Activated naive CD4-positive, alpha-beta T cell treated with anti-CD3 and anti-CD28 coated beads, Interleukin-2, amount 10 ng/mL, durations not matched to agents 7 days and 5 days (primary cell): ENCODE measurements around the gene CLIC6.
"Not testable (repeated sequence)": the region's sequence is repeated elsewhere in the genome, so short reads cannot be mapped to it uniquely, and the experiment has no call there.

ENCODE experiments used
- CTCF ChIA-PET: fragments of 350-600 bp; sonication (Branson Sonifier 250); formaldehyde crosslinking; loops from one replicate; lab custom pipeline; 2021; ENCODE audit warnings: antibody characterized with exemption; lab: Charles Lee
- DNase-seq: peaks from one replicate; pipeline ENCODE4 v3.0.0-alpha.2; 2020
- H3K27ac Mint-ChIP-seq: one replicate; pipeline ENCODE4 v1.8.0; 2021; ENCODE audit warnings: mild to moderate bottlenecking, moderate library complexity, mixed read lengths
- H3K27me3 Mint-ChIP-seq: one replicate; pipeline ENCODE4 v1.8.0; 2021; ENCODE audit warnings: mild to moderate bottlenecking, mixed read lengths
- H3K36me3 Mint-ChIP-seq: one replicate; pipeline ENCODE4 v1.8.0; 2021; ENCODE audit warnings: mixed read lengths
- H3K4me1 Mint-ChIP-seq: one replicate; pipeline ENCODE4 v1.8.0; 2021; ENCODE audit warnings: mixed read lengths
- H3K4me3 Mint-ChIP-seq: one replicate; pipeline ENCODE4 v1.8.0; 2021; ENCODE audit warnings: mild to moderate bottlenecking, moderate library complexity, mixed read lengths
- H3K9me3 Mint-ChIP-seq: one replicate; pipeline ENCODE4 v1.8.0; 2021; ENCODE audit warnings: mixed read lengths

CLIC6 gene

GRCh38 chr21:34640858-34641257 lies 27.9 kb upstream of the CLIC6 start:
- Mint-ChIP-seq H3K27me3 (no peaks in the 10 kb centered on the region), H3K9me3 (peaks cover 2% of the 10 kb centered on the region), H3K4me3 (peak overlapping the region; percentile 48), H3K36me3 (no peaks in the 10 kb centered on the region), H3K27ac (peak overlapping the region; percentile 67), H3K4me1 (peaks cover 32% of the 10 kb centered on the region)
- CTCF ChIA-PET, result interaction anchor here (1.2 kb wide), 1 partner anchor 278 kb away, joined by 3 read pairs; no protein-coding TSS in a partner anchor
- DNase-seq, result no peak

- Mint-ChIP-seq H3K27me3 (peaks cover 4% of the 10 kb centered on the region), H3K27ac (no peak overlapping the region), H3K9me3 (peaks cover 2% of the 10 kb centered on the region), H3K36me3 (no peaks in the 10 kb centered on the region), H3K4me1 (peaks cover 31% of the 10 kb centered on the region), H3K4me3 (no peak overlapping the region)
- DNase-seq, result no peak
- CTCF ChIA-PET, result interaction anchor here (1.0 to 1.2 kb wide), 2 partner anchors 11 to 280 kb away, joined by 3 read pairs; no protein-coding TSS in a partner anchor
Observed at GRCh38 chr21:34642211-34643075, 26.4 kb upstream of the CLIC6 start.

- no peak for DNase-seq
- Mint-ChIP-seq H3K4me3 (no peak overlapping the region), H3K27ac (no peak overlapping the region), H3K9me3 (no peaks in the 10 kb centered on the region), H3K4me1 (peaks cover 22% of the 10 kb centered on the region), H3K27me3 (peaks cover 12% of the 10 kb centered on the region), H3K36me3 (no peaks in the 10 kb centered on the region)
- CTCF ChIA-PET, result no interaction called here
Observed at GRCh38 chr21:34644825-34645224, 24.0 kb upstream of the CLIC6 start.

- no peak for DNase-seq
- Mint-ChIP-seq H3K9me3 (no peaks in the 10 kb centered on the region), H3K27ac (no peak overlapping the region), H3K4me1 (peaks cover 5% of the 10 kb centered on the region), H3K27me3 (peaks cover 14% of the 10 kb centered on the region), H3K4me3 (no peak overlapping the region), H3K36me3 (no peaks in the 10 kb centered on the region)
- CTCF ChIA-PET, result no interaction called here
Observed at GRCh38 chr21:34647555-34647954, 21.2 kb upstream of the CLIC6 start.

GRCh38 chr21:34648739-34649297 lies 20.0 kb upstream of the CLIC6 start:
- Mint-ChIP-seq H3K4me3 (no peak overlapping the region), H3K4me1 (peaks cover 5% of the 10 kb centered on the region), H3K27me3 (peaks cover 18% of the 10 kb centered on the region), H3K9me3 (no peaks in the 10 kb centered on the region), H3K27ac (no peak overlapping the region), H3K36me3 (no peaks in the 10 kb centered on the region)
- no peak for DNase-seq
- CTCF ChIA-PET, result interaction anchor here (0.6 to 0.9 kb wide), 2 partner anchors 17 to 27 kb away, joined by 3 read pairs; no protein-coding TSS in a partner anchor

- CTCF ChIA-PET, result no interaction called here
- DNase-seq, result no peak
- peaks cover 5% of the 10 kb centered on the region for H3K4me1 Mint-ChIP-seq
- H3K27me3 Mint-ChIP-seq, result peaks cover 18% of the 10 kb centered on the region
- H3K27ac Mint-ChIP-seq, result no peak overlapping the region
- no peaks in the 10 kb centered on the region for H3K36me3 Mint-ChIP-seq
- H3K4me3 Mint-ChIP-seq, result no peak overlapping the region
- no peaks in the 10 kb centered on the region for H3K9me3 Mint-ChIP-seq
Observed at GRCh38 chr21:34649400-34649799, 19.4 kb upstream of the CLIC6 start.

GRCh38 chr21:34650861-34651431 lies 17.8 kb upstream of the CLIC6 start:
- Mint-ChIP-seq H3K4me1 (peaks cover 5% of the 10 kb centered on the region), H3K4me3 (no peak overlapping the region), H3K9me3 (no peaks in the 10 kb centered on the region), H3K27ac (no peak overlapping the region), H3K36me3 (no peaks in the 10 kb centered on the region), H3K27me3 (peaks cover 24% of the 10 kb centered on the region)
- no peak for DNase-seq
- CTCF ChIA-PET, result no interaction called here

GRCh38 chr21:34651642-34652041 lies 17.2 kb upstream of the CLIC6 start:
- Mint-ChIP-seq H3K36me3 (no peaks in the 10 kb centered on the region), H3K27ac (no peak overlapping the region), H3K4me1 (peaks cover 5% of the 10 kb centered on the region), H3K9me3 (no peaks in the 10 kb centered on the region), H3K4me3 (no peak overlapping the region), H3K27me3 (peaks cover 24% of the 10 kb centered on the region)
- CTCF ChIA-PET, result interaction anchor here (1.2 kb wide), 1 partner anchor 20 kb away, joined by 3 read pairs; no protein-coding TSS in a partner anchor
- DNase-seq, result no peak

GRCh38 chr21:34653522-34653921 lies 15.3 kb upstream of the CLIC6 start:
- DNase-seq, result no peak
- no peak overlapping the region for H3K4me3 Mint-ChIP-seq
- no peak overlapping the region for H3K27ac Mint-ChIP-seq
- peaks cover 5% of the 10 kb centered on the region for H3K4me1 Mint-ChIP-seq
- CTCF ChIA-PET, result no interaction called here
- no peaks in the 10 kb centered on the region for H3K36me3 Mint-ChIP-seq
- peaks cover 28% of the 10 kb centered on the region for H3K27me3 Mint-ChIP-seq
- no peaks in the 10 kb centered on the region for H3K9me3 Mint-ChIP-seq

GRCh38 chr21:34661848-34662247 lies 6.9 kb upstream of the CLIC6 start:
- CTCF ChIA-PET, result no interaction called here
- H3K27me3 Mint-ChIP-seq, result peaks cover 27% of the 10 kb centered on the region

GRCh38 chr21:34667761-34668160 lies 1.0 kb upstream of the CLIC6 start:
- Mint-ChIP-seq H3K36me3 (no peaks in the 10 kb centered on the region), H3K27me3 (peaks cover 63% of the 10 kb centered on the region), H3K27ac (no peak overlapping the region), H3K4me3 (no peak overlapping the region), H3K9me3 (no peaks in the 10 kb centered on the region), H3K4me1 (peaks cover 6% of the 10 kb centered on the region)
- CTCF ChIA-PET, result no interaction called here
- DNase-seq, result no peak

More at GRCh38 chr21:34661848-34662247, 6.9 kb upstream of the CLIC6 start:
- no peak for DNase-seq
- H3K27ac Mint-ChIP-seq, result no peak overlapping the region
- no peaks in the 10 kb centered on the region for H3K4me1 Mint-ChIP-seq
- H3K36me3 Mint-ChIP-seq, result no peaks in the 10 kb centered on the region
- peaks cover 18% of the 10 kb centered on the region for H3K9me3 Mint-ChIP-seq
- no peak overlapping the region for H3K4me3 Mint-ChIP-seq

- H3K4me1 Mint-ChIP-seq, result peaks cover 6% of the 10 kb centered on the region
- H3K36me3 Mint-ChIP-seq, result no peaks in the 10 kb centered on the region
- no peak overlapping the region for H3K27ac Mint-ChIP-seq
Observed at GRCh38 chr21:34669149-34669879, 520 bp downstream of the CLIC6 start.

GRCh38 chr21:34669880-34670219 lies 1.1 kb downstream of the CLIC6 start:
- CTCF ChIA-PET, H3K4me1 Mint-ChIP-seq, DNase-seq, H3K9me3 Mint-ChIP-seq, H3K27ac Mint-ChIP-seq, H3K36me3 Mint-ChIP-seq: not testable (repeated sequence)
- Mint-ChIP-seq H3K4me3 (peak overlapping the region; percentile 10), H3K27me3 (peaks cover 77% of the 10 kb centered on the region)

More at GRCh38 chr21:34669149-34669879, 520 bp downstream of the CLIC6 start:
- CTCF ChIA-PET, result no interaction called here
- DNase-seq, result peak; percentile 50
- H3K27me3 Mint-ChIP-seq, result peaks cover 77% of the 10 kb centered on the region
- H3K4me3 Mint-ChIP-seq, result peak overlapping the region; percentile 13
- H3K9me3 Mint-ChIP-seq, result no peaks in the 10 kb centered on the region
